Skeletal muscle cell (primary cell): ENCODE measurements around the gene PNP.

Source experiments
- DNase-seq: peaks from one replicate; pipeline ENCODE4 v3.0.0-alpha.2; 2010; ENCODE audit warnings: low read depth
- H3K4me3 ChIP-seq: 2 replicates; pipeline ENCODE4 v1.5.1; 2011; ENCODE audit warnings: low read depth, mild to moderate bottlenecking, control low read depth, low read length, moderate library complexity

Gene PNP

GRCh38 chr14:20454516-20455354 is 14.5 kb upstream of the PNP start, which contains the start of the genes APEX1 and OSGEP:
Gene APEX1, plus strand, starts transcription at chr14:20455226. Its CDS starts 420 bp downstream, at chr14:20455646.
Gene OSGEP, minus strand, starts transcription at chr14:20454812. Its CDS starts 129 bp downstream, at chr14:20454683.
- H3K4me3 ChIP-seq: peak within 1 kb of the TSS; percentile 81
- peak; percentile 97 for DNase-seq

- DNase-seq: peak; percentile 69
- H3K4me3 ChIP-seq: peak overlapping the region; percentile 81
These were observed 13.6 kb upstream of the PNP start for GRCh38 chr14:20455355-20456300.

GRCh38 chr14:20456971-20457370 is 12.2 kb upstream of the PNP start:
- DNase-seq: no peak
- H3K4me3 ChIP-seq: no peak overlapping the region

- no peak for DNase-seq
- H3K4me3 ChIP-seq: no peak overlapping the region
These were observed 11.0 kb upstream of the PNP start for GRCh38 chr14:20458031-20458789.

- peak overlapping the region; percentile 82 for H3K4me3 ChIP-seq
- no peak for DNase-seq
These were observed 8.6 kb upstream of the PNP start for GRCh38 chr14:20460458-20461224.

- DNase-seq: peak; percentile 100
- H3K4me3 ChIP-seq: peak within 1 kb of the TSS; percentile 82
These were observed 7.7 kb upstream of the PNP start, which contains the start of gene PIP4P1 for GRCh38 chr14:20461225-20462141. Gene PIP4P1, minus strand, starts transcription at chr14:20461434. Its CDS starts 109 bp downstream, at chr14:20461325.

- peak overlapping the region; percentile 94 for H3K4me3 ChIP-seq
- DNase-seq: no peak
These were observed 403 bp upstream of the PNP start for GRCh38 chr14:20468764-20469241.

- H3K4me3 ChIP-seq: peak overlapping the region; percentile 94
- DNase-seq: no peak
These were observed 840 bp downstream of the PNP start for GRCh38 chr14:20469890-20470602.

- H3K4me3 ChIP-seq: peak overlapping the region; percentile 94
- DNase-seq: no peak
These were observed 1.3 kb downstream of the PNP start for GRCh38 chr14:20470603-20470901.

- no peak for DNase-seq
- H3K4me3 ChIP-seq: no peak overlapping the region
These were observed 3.4 kb downstream of the PNP start for GRCh38 chr14:20472536-20473169.

GRCh38 chr14:20476776-20477175 is 7.6 kb downstream of the PNP start:
- DNase-seq: no peak
- H3K4me3 ChIP-seq: no peak overlapping the region

- H3K4me3 ChIP-seq: no peak overlapping the region
- no peak for DNase-seq
These were observed 8.1 kb downstream of the PNP start for GRCh38 chr14:20477211-20477876.

- H3K4me3 ChIP-seq: no peak overlapping the region
- DNase-seq: no peak
These were observed 9.7 kb downstream of the PNP start for GRCh38 chr14:20478894-20479293.

GRCh38 chr14:20482382-20482781 is 13.2 kb downstream of the PNP start:
- no peak for DNase-seq
- no peak overlapping the region for H3K4me3 ChIP-seq

GRCh38 chr14:20485900-20486299 is 16.7 kb downstream of the PNP start:
- no peak for DNase-seq
- H3K4me3 ChIP-seq: no peak overlapping the region
